Prostate gland (tissue), 2 donors: Measurements from ENCODE around the gene ANKMY1. TPM values are rescaled to one million over a fixed set of nuclear protein-coding genes. Genes with fewer than 3 reads are reported as not detected.

Source experiments
- DNase-seq: peaks from one replicate; pipeline ENCODE4 v3.0.0-alpha.2; 2019; ENCODE audit warnings: low spot score
- H3K27ac ChIP-seq, 2 donors: fragments of 200-600 bp; sonication (generic); 2 replicates each; pipeline ENCODE4 v1.5.1; 2017 to 2019
- H3K27me3 ChIP-seq: fragments of 200-600 bp; sonication (generic); replicated peaks from 2 replicates; pipeline ENCODE4 v1.5.1; 2019; ENCODE audit not compliant: insufficient read depth
- H3K36me3 ChIP-seq, 2 donors: fragments of 200-600 bp; sonication (generic); 1 replicate in 1 of 2; 2 replicates in 1 of 2; pipeline versions ENCODE4 v1.5.1 to v1.8.1; 2017 to 2019
- H3K4me1 ChIP-seq: fragments of 200-600 bp; sonication (generic); replicated peaks from 2 replicates; pipeline ENCODE4 v1.5.1; 2019
- H3K4me3 ChIP-seq, 2 donors: fragments of 200-600 bp; sonication (generic); 2 replicates each; pipeline ENCODE4 v1.5.1; 2017 to 2019
- H3K9me3 ChIP-seq: fragments of 200-600 bp; sonication (generic); 2 replicates; pipeline ENCODE4 v1.5.1; 2017
- POLR2A ChIP-seq: fragments of 450-650 bp; IDR thresholded peaks from one replicate; pipeline ENCODE4 v1.6.1; 2016; ENCODE audit warnings: antibody characterized with exemption, mild to moderate bottlenecking
- POLR2AphosphoS5 ChIP-seq: sonication (generic); formaldehyde crosslinking; IDR thresholded peaks from one replicate; pipeline ENCODE4 v1.6.1; 2017; ENCODE audit warnings: antibody characterized with exemption
- WGBS: methylation state at CpG from one replicate; pipeline ENCODE4 v1.1.5; 2018; 5-methylcytosine and 5-hydroxymethylcytosine counted together
- intact Hi-C: fragments of 100-400 bp; cut with DNase I; formaldehyde crosslinking; loops from one replicate; pipeline ENCODE4 v1.14.2; 2022
- total RNA-seq, 2 donors: library from RNA; depleted of rRNA; stranded (reverse); fragments of >200 nt; gene quantifications; one replicate each; pipeline ENCODE4 v1.1.0, GENCODE V29; 2016
- TF ChIP-seq, protein P1 (sequence below), 4 experiments: fragments of 200-600 bp in 2 of 4; fragments of 450-650 bp in 2 of 4; sonication (generic) in 2 of 4; IDR thresholded peaks; 1 replicate in 3 of 4; 2 replicates in 1 of 4; pipeline ENCODE4 v1.5.1; 2016 to 2019; ENCODE audit warnings: antibody characterized with exemption in 4 of 4, mild to moderate bottlenecking in 2 of 4, moderate library complexity in 2 of 4

ANKMY1 gene
- total RNA-seq, 2 donors from 2014 or later: 22.7 to 31.4 TPM

- TF ChIP-seq POLR2A (no peak), POLR2AphosphoS5 (no peak)
- TF ChIP-seq, protein P1, sequence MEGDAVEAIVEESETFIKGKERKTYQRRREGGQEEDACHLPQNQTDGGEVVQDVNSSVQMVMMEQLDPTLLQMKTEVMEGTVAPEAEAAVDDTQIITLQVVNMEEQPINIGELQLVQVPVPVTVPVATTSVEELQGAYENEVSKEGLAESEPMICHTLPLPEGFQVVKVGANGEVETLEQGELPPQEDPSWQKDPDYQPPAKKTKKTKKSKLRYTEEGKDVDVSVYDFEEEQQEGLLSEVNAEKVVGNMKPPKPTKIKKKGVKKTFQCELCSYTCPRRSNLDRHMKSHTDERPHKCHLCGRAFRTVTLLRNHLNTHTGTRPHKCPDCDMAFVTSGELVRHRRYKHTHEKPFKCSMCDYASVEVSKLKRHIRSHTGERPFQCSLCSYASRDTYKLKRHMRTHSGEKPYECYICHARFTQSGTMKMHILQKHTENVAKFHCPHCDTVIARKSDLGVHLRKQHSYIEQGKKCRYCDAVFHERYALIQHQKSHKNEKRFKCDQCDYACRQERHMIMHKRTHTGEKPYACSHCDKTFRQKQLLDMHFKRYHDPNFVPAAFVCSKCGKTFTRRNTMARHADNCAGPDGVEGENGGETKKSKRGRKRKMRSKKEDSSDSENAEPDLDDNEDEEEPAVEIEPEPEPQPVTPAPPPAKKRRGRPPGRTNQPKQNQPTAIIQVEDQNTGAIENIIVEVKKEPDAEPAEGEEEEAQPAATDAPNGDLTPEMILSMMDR (IDR thresholded peaks at IDR 0.05): no peak
- WGBS: 75% methylated on average over 28 of the region's 28 CpGs
- no peak overlapping the region for H3K27ac ChIP-seq
- intact Hi-C loops: no loop called here
- no peak overlapping the region for H3K4me3 ChIP-seq
- no peaks in the 10 kb centered on the region for H3K9me3 ChIP-seq
- no peaks in the 10 kb centered on the region for H3K27me3 ChIP-seq
- no peaks in the 10 kb centered on the region for H3K36me3 ChIP-seq
- DNase-seq: peak; percentile 3
- no peaks in the 10 kb centered on the region for H3K4me1 ChIP-seq
These were observed 91.8 kb downstream of the ANKMY1 start for GRCh38 chr2:240465765-240466578.

- H3K9me3 ChIP-seq: no peaks in the 10 kb centered on the region
- no peak overlapping the region for H3K4me3 ChIP-seq
- TF ChIP-seq, protein P1 (IDR thresholded peaks at IDR 0.05): no peak
- no peak for TF ChIP-seq POLR2A
- no peak for TF ChIP-seq POLR2AphosphoS5
- no peaks in the 10 kb centered on the region for H3K4me1 ChIP-seq
- no peak overlapping the region for H3K27ac ChIP-seq
- no peaks in the 10 kb centered on the region for H3K27me3 ChIP-seq
- intact Hi-C loops: no loop called here
- H3K36me3 ChIP-seq: no peaks in the 10 kb centered on the region
- DNase-seq: peak; percentile 3
- 92% methylated on average over 22 of the region's 22 CpGs for WGBS
These were observed 92.5 kb downstream of the ANKMY1 start for GRCh38 chr2:240465268-240465764.

DNA sequence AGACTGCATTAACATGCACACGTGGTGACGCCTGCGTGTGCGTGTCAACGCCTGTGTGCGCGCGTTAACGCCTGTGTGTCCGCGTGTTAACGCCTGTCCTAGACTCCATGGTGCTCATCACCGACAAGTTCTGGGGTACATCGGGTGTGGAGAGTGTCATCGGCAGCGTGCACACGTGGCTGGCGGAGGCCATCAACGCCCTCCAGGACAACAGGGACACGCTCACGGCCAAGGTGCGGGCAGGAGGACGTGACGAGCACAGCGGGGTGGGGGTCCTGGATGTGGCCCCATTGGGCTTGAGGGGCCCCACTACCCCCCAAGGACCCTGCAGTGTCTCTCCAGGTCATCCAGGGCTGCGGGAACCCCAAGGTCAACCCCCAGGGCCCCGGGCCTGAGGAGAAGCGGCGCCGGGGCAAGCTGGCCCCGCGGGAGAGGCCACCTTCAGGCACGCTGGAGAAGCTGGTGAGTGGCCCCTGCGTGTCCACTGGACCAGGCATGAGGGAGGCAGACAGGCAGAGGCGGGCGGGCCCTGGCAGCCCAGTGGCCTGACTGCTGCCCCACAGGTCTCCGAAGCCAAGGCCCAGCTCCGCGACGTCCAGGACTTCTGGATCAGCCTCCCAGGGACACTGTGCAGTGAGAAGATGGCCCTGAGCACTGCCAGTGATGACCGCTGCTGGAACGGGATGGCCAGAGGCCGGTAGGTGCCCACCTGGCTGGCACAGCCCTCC, 93.1 kb downstream of the ANKMY1 start:
- DNase-seq: peak; percentile 3
- no peaks in the 10 kb centered on the region for H3K36me3 ChIP-seq
- intact Hi-C loops: no loop called here
- no peaks in the 10 kb centered on the region for H3K9me3 ChIP-seq
- H3K27me3 ChIP-seq: no peaks in the 10 kb centered on the region
- TF ChIP-seq POLR2A (no peak), POLR2AphosphoS5 (no peak)
- TF ChIP-seq, protein P1 (IDR thresholded peaks at IDR 0.05): no peak
- WGBS: 83% methylated on average over 33 of the region's 43 CpGs
- H3K27ac ChIP-seq: no peak overlapping the region
- no peaks in the 10 kb centered on the region for H3K4me1 ChIP-seq
- H3K4me3 ChIP-seq: no peak overlapping the region

- no peak for TF ChIP-seq POLR2A
- TF ChIP-seq, protein P1 (IDR thresholded peaks at IDR 0.05): no peak
- TF ChIP-seq POLR2AphosphoS5: no peak
- DNase-seq: peak; percentile 3
These were observed 93.8 kb downstream of the ANKMY1 start for GRCh38 chr2:240463866-240464481.

More at GRCh38 chr2:240463866-240464481, 93.8 kb downstream of the ANKMY1 start:
- 90% methylated on average over 21 of the region's 21 CpGs for WGBS
- no peak overlapping the region for H3K27ac ChIP-seq
- H3K4me3 ChIP-seq: no peak overlapping the region
- no peaks in the 10 kb centered on the region for H3K36me3 ChIP-seq
- intact Hi-C loops: no loop called here
- no peaks in the 10 kb centered on the region for H3K27me3 ChIP-seq
- H3K4me1 ChIP-seq: no peaks in the 10 kb centered on the region
- no peaks in the 10 kb centered on the region for H3K9me3 ChIP-seq
